ENCODE results near the gene SMPD4.
"Not testable (repeated sequence)": the region's sequence is repeated elsewhere in the genome, so short reads cannot be mapped to it uniquely, and the experiment has no call there.

The SMPD4 gene

GRCh38 chr2:130185896-130186295 is 4.5 kb upstream of the SMPD4 start:
- no peak for DNase-seq

- no peak for DNase-seq
Observed at GRCh38 chr2:130185436-130185835, 4.0 kb upstream of the SMPD4 start.

GRCh38 chr2:130183512-130184373 is 2.3 kb upstream of the SMPD4 start:
- DNase-seq, result no peak

- not testable (repeated sequence) for DNase-seq
Observed at GRCh38 chr2:130182826-130183511, 1.6 kb upstream of the SMPD4 start.

- peak; percentile 93 for DNase-seq
Observed at GRCh38 chr2:130181880-130182682, 679 bp upstream of the SMPD4 start, which contains the start of gene MZT2B. Gene MZT2B, plus strand, starts transcription at chr2:130182262. Its CDS starts 21 bp downstream, at chr2:130182283.

- DNase-seq, result not testable (repeated sequence)
Observed at GRCh38 chr2:130180404-130181324, 738 bp downstream of the SMPD4 start.

- not testable (repeated sequence) for DNase-seq
Observed at GRCh38 chr2:130174866-130175265, 6.5 kb downstream of the SMPD4 start.

GRCh38 chr2:130169896-130170295 is 11.5 kb downstream of the SMPD4 start:
- no peak for DNase-seq

- DNase-seq, result not testable (repeated sequence)
Observed at GRCh38 chr2:130169163-130169562, 12.2 kb downstream of the SMPD4 start.

- not testable (repeated sequence) for DNase-seq
Observed at GRCh38 chr2:130166611-130167010, 14.8 kb downstream of the SMPD4 start.

- DNase-seq, result no peak
Observed at GRCh38 chr2:130165293-130166016, 15.9 kb downstream of the SMPD4 start.

GRCh38 chr2:130162968-130163367 is 18.4 kb downstream of the SMPD4 start:
- DNase-seq, result no peak

GRCh38 chr2:130162486-130162885 is 18.9 kb downstream of the SMPD4 start:
- not testable (repeated sequence) for DNase-seq

GRCh38 chr2:130160838-130161705 is 20.3 kb downstream of the SMPD4 start:
- DNase-seq, result not testable (repeated sequence)

- DNase-seq, result no peak
Observed at GRCh38 chr2:130160131-130160530, 21.3 kb downstream of the SMPD4 start.

GRCh38 chr2:130159376-130159775 is 22.0 kb downstream of the SMPD4 start:
- DNase-seq, result not testable (repeated sequence)

GRCh38 chr2:130158631-130159030 is 22.8 kb downstream of the SMPD4 start:
- no peak for DNase-seq

- DNase-seq, result not testable (repeated sequence)
Observed at GRCh38 chr2:130157825-130158514, 23.4 kb downstream of the SMPD4 start.

- DNase-seq, result not testable (repeated sequence)
Observed at GRCh38 chr2:130157354-130157753, 24.0 kb downstream of the SMPD4 start.

GRCh38 chr2:130156624-130157004 is 24.8 kb downstream of the SMPD4 start:
- no peak for DNase-seq
